Transverse colon (tissue), 4 donors: Measurements from ENCODE around the gene DENND1B. TPM values are rescaled to one million over a fixed set of nuclear protein-coding genes. Genes with fewer than 3 reads are reported as not detected.
A peak's percentile ranks its signal among the peaks of the same experiment; 100 is the strongest.

Experiments
- DNase-seq: peaks from one replicate; pipeline ENCODE4 v3.0.0-alpha.2; 2019
- H3K27ac ChIP-seq, 4 donors: fragments of 200-600 bp; sonication (generic); 2 replicates each; pipeline ENCODE4 v1.5.1; 2016 to 2018; ENCODE audit warnings: inconsistent platforms in 4 of 4
- H3K27me3 ChIP-seq: fragments of 200-600 bp; sonication (generic); 2 replicates; pipeline ENCODE4 v1.5.1; 2017; ENCODE audit warnings: inconsistent platforms
- H3K36me3 ChIP-seq, 4 donors: fragments of 200-600 bp; sonication (generic); 2 replicates each; pipeline ENCODE4 v1.5.1; 2017 to 2019; ENCODE audit warnings: inconsistent platforms in 4 of 4
- H3K4me1 ChIP-seq, 4 donors: fragments of 200-600 bp; sonication (generic); 2 replicates each; pipeline ENCODE4 v1.5.1; 2017 to 2020; ENCODE audit warnings: inconsistent platforms in 4 of 4
- H3K4me3 ChIP-seq, 4 donors: fragments of 200-600 bp; sonication (generic); 1 replicate in 1 of 4; 2 replicates in 3 of 4; pipeline versions ENCODE4 v1.5.1 to v1.6.1; 2017 to 2019; ENCODE audit warnings: inconsistent platforms in 4 of 4
- H3K9me3 ChIP-seq, 2 donors: fragments of 200-600 bp; sonication (generic); 2 replicates each; pipeline ENCODE4 v1.5.1; 2017 to 2019; ENCODE audit warnings: inconsistent platforms in 2 of 2
- EP300 ChIP-seq: sonication (generic); formaldehyde crosslinking; IDR thresholded peaks from one replicate; pipeline ENCODE4 v1.6.1; 2017; ENCODE audit warnings: antibody characterized with exemption, low read depth
- POLR2A ChIP-seq: fragments of 450-650 bp; IDR thresholded peaks from one replicate; pipeline ENCODE4 v1.6.1; 2016; ENCODE audit warnings: antibody characterized with exemption, mild to moderate bottlenecking, moderate library complexity
- POLR2AphosphoS5 ChIP-seq, 3 donors: sonication (generic); formaldehyde crosslinking; IDR thresholded peaks; one replicate each; pipeline ENCODE4 v1.6.1; 2016; ENCODE audit warnings: antibody characterized with exemption in 3 of 3
- WGBS, 2 donors: methylation state at CpG; one replicate each; pipeline ENCODE4 v1.1.5; 2018; ENCODE audit warnings: low coverage in 1 of 2; 5-methylcytosine and 5-hydroxymethylcytosine counted together
- in situ Hi-C, 4 donors: fragments of 200-750 bp; cut with MboI; loops; one replicate each; pipeline versions ENCODE4 v1.15.0 to v1.15.1; 2017; ENCODE audit warnings: low sequenced_read_pairs in 3 of 4, low pct_ligation_motif_present in 1 of 4, low pct_unique_long_range_greater_than_20kb in 1 of 4
- intact Hi-C: fragments of 100-400 bp; cut with DNase I; formaldehyde crosslinking; loops from one replicate; pipeline ENCODE4 v1.15.1; 2023; ENCODE audit warnings: low total_unique reads
- total RNA-seq, 4 donors: library from RNA; depleted of rRNA; stranded (reverse); fragments of >200 nt; gene quantifications; one replicate each; pipeline ENCODE4 v1.1.0, GENCODE V29; 2016
- TF ChIP-seq, protein P1 (sequence below), 5 experiments: fragments of 200-600 bp in 3 of 5; fragments of 450-650 bp in 2 of 5; sonication (generic) in 3 of 5; IDR thresholded peaks; 1 replicate in 2 of 5; 2 replicates in 3 of 5; pipeline ENCODE4 v1.5.1; 2016 to 2017; ENCODE audit warnings: antibody characterized with exemption in 5 of 5, inconsistent platforms in 3 of 5, mild to moderate bottlenecking in 2 of 5, moderate library complexity in 1 of 5

The DENND1B gene
- total RNA-seq, 4 donors from 2014 or later = 21.9 to 59.9 (median 42.3) TPM

DNA sequence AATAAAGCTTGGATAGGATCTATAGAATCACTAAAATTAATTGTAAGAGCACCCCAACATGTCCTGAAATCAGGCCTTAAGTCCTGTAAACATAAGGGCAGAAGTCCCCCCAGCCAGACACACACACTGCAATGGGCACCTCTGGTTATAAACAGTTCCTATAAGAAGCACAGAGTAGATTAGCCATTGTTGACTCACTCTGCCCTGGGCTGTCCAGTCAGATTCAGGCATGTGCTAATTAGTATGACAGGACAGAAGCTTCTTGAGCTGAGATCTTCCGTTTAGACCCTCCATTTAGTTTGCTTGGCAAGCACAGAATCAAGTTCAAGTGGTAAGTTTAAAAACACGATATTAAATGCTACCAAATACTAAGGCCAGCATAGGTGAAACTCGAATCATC lies 11.8 kb upstream of the DENND1B start:
- TF ChIP-seq, protein P1, sequence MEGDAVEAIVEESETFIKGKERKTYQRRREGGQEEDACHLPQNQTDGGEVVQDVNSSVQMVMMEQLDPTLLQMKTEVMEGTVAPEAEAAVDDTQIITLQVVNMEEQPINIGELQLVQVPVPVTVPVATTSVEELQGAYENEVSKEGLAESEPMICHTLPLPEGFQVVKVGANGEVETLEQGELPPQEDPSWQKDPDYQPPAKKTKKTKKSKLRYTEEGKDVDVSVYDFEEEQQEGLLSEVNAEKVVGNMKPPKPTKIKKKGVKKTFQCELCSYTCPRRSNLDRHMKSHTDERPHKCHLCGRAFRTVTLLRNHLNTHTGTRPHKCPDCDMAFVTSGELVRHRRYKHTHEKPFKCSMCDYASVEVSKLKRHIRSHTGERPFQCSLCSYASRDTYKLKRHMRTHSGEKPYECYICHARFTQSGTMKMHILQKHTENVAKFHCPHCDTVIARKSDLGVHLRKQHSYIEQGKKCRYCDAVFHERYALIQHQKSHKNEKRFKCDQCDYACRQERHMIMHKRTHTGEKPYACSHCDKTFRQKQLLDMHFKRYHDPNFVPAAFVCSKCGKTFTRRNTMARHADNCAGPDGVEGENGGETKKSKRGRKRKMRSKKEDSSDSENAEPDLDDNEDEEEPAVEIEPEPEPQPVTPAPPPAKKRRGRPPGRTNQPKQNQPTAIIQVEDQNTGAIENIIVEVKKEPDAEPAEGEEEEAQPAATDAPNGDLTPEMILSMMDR (IDR thresholded peaks at IDR 0.05) = no peak
- TF ChIP-seq EP300 (no peak), POLR2A (no peak), POLR2AphosphoS5 (IDR thresholded peaks at IDR 0.05) (no peak)
- in situ Hi-C loops (no loop called here), intact Hi-C loops (no loop called here)

DNA sequence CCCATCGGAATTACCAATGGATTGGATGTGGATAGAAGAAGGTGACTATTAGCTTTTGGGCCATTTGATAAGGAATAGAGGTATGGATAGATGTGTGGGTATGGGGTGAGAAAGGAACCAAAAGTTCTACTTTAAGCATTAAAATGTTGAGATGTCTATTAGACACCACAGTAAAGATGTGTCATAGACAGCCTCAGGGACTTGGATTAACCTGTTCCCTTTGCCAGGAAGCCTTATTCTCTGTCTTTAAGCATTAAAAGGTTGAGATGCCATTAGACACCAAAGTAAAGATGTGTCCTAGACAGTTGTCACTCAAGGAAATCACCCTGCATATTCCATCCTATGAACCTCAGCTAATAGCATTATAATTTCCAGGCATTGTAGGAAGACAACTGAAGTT lies 11.0 kb upstream of the DENND1B start:
- TF ChIP-seq POLR2A = no peak
- TF ChIP-seq, protein P1 (IDR thresholded peaks at IDR 0.05) = no peak
- no peak for TF ChIP-seq POLR2AphosphoS5 (IDR thresholded peaks at IDR 0.05)
- no peak for TF ChIP-seq EP300
- WGBS, 2 donors = 94 to 100% methylated on average over 1 of the region's 1 CpG
- Histone ChIP-seq H3K9me3 (no peaks in the 10 kb centered on the region), H3K36me3 (no peaks in the 10 kb centered on the region), H3K27ac (no peak overlapping the region), H3K27me3 (no peaks in the 10 kb centered on the region), H3K4me3 (no peak overlapping the region), H3K4me1 (peaks cover 11 to 32% (median 14%) of the 10 kb centered on the region in 4 donors)
- DNase-seq = no peak
- in situ Hi-C loops (no loop called here), intact Hi-C loops (no loop called here)

More for the DNA sequence above, 11.8 kb upstream of the DENND1B start:
- WGBS, 2 donors = 70 to 90% methylated on average over 2 to 3 of the region's 3 CpGs
- H3K4me3 ChIP-seq = no peak overlapping the region
- no peaks in the 10 kb centered on the region for H3K9me3 ChIP-seq
- no peaks in the 10 kb centered on the region for H3K36me3 ChIP-seq
- H3K27me3 ChIP-seq = no peaks in the 10 kb centered on the region
- peaks cover 11 to 24% (median 13%) of the 10 kb centered on the region in 4 donors for H3K4me1 ChIP-seq
- no peak overlapping the region for H3K27ac ChIP-seq
- no peak for DNase-seq

DNA sequence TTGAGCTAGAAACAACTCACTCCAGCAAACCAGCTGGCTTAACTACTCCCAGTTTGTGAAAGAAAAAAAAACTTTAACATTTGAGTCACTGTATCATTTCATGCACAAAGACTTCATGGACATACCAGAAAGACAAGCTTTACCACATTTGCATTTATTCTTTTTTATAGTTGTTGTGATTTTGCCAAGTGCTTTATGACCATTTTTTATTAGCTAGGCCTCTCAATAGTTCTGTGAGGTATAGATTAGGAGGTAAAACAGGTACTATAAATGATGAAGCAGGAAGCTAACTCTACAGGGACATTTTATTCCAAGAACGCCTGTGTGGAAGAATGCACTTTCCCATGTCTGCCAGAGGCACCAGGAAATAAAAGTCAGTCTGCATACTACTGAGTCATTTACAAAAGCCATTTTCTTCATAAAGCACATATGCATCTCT lies 8.2 kb upstream of the DENND1B start:
- Histone ChIP-seq H3K27me3 (no peaks in the 10 kb centered on the region), H3K9me3 (no peaks in the 10 kb centered on the region), H3K4me3 (no peak overlapping the region), H3K36me3 (no peaks in the 10 kb centered on the region), H3K4me1 (peaks cover 11 to 39% (median 14%) of the 10 kb centered on the region in 4 donors), H3K27ac (peak overlapping the region; percentile 70 to 85 (median 80))
- WGBS, 2 donors = 13 to 29% methylated on average over 1 of the region's 1 CpG
- DNase-seq = peak; percentile 35
- in situ Hi-C loops = no loop called here
- peak in 2 of 3 donors; percentile 34 to 60 for TF ChIP-seq POLR2AphosphoS5 (IDR thresholded peaks at IDR 0.05)
- TF ChIP-seq, protein P1 (IDR thresholded peaks at IDR 0.05) = no peak
- intact Hi-C loops = no loop called here

DNA sequence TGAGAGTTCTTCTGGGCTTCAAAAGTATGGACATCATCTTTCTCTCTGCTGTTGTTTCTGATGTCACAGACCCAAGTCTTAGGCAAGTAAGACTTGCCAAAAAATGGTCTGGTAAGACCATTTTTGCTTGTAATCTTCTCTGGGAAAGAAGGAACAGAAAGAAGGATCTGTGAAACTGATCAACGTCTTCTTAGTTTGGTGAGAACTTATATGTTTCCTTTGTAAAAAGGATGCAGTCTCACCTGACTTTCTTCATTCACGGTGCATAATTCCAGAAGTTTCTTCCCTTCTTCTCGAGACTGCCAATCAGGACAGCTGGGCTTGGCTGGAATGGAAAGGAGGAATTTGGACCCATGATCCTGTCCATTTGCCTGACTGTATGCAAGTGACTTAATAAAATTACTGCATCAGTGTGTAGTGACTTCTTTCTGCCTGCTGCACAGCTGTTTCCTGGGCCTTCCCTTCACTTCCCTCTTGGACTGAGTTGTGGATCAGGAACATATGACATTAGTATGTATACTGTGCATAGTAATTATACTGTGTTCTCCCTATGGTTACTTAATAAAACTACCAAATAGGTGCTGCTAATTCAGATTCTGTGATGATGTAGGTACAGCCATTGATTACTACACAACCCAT lies 7.6 kb upstream of the DENND1B start:
- DNase-seq = peak; percentile 36
- H3K36me3 ChIP-seq = no peaks in the 10 kb centered on the region
- H3K9me3 ChIP-seq = no peaks in the 10 kb centered on the region
- in situ Hi-C loops (no loop called here), intact Hi-C loops (no loop called here)
- peak overlapping the region; percentile 70 to 81 (median 75) for H3K27ac ChIP-seq
- no peak overlapping the region for H3K4me3 ChIP-seq
- TF ChIP-seq POLR2AphosphoS5 (IDR thresholded peaks at IDR 0.05) (peak in 1 of 3 donors; percentile 20), EP300 (no peak)
- TF ChIP-seq, protein P1 (IDR thresholded peaks at IDR 0.05) = no peak
- 28 to 49% methylated on average over 3 of the region's 3 CpGs for WGBS, 2 donors
- peaks cover 11 to 46% (median 16%) of the 10 kb centered on the region in 4 donors for H3K4me1 ChIP-seq
- H3K27me3 ChIP-seq = no peaks in the 10 kb centered on the region
